Neural progenitor cell (in vitro differentiated cells): ENCODE data around the gene SMU1.

Source experiments
- CTCF ChIP-seq: fragments of 200-600 bp; sonication (generic); IDR thresholded peaks from 2 replicates; pipeline ENCODE4 v1.5.1; 2017; ENCODE audit warnings: antibody characterized with exemption, mild to moderate bottlenecking
- EZH2 ChIP-seq: fragments of 200-600 bp; sonication (generic); IDR thresholded peaks from 2 replicates; pipeline ENCODE4 v1.6.1; 2017; ENCODE audit warnings: antibody characterized with exemption, mild to moderate bottlenecking, moderate library complexity
- EZH2phosphoT487 ChIP-seq: fragments of 200-600 bp; sonication (generic); IDR thresholded peaks from 2 replicates; pipeline ENCODE4 v1.6.1; 2017; ENCODE audit warnings: antibody characterized with exemption

GRCh38 chr9:33104401-33104800, 27.9 kb upstream of the SMU1 start:
- TF ChIP-seq EZH2phosphoT487 (no peak), CTCF (no peak), EZH2 (no peak)
